Measurements from ENCODE around the gene GMDS.

DNA sequence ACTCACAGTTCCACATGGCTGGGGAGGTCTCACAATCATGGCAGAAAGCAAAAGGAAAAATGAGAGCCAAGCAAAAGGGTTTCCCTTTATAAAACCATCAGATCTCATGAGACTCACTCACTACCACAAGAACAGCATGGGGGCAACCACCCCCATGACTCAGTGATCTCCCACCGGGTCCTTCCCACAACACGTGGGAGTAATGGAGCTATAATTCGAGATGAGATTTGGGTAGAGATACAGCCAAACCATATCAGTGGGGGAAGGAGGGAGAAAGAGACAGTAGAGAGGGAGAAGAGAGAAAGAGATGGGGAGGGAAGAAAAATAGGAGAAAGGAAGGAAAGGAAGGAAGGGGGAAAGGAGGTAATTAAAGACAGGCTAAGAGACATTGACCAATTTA, 30.1 kb downstream of the GMDS start:
- TF ChIP-seq, protein P1, sequence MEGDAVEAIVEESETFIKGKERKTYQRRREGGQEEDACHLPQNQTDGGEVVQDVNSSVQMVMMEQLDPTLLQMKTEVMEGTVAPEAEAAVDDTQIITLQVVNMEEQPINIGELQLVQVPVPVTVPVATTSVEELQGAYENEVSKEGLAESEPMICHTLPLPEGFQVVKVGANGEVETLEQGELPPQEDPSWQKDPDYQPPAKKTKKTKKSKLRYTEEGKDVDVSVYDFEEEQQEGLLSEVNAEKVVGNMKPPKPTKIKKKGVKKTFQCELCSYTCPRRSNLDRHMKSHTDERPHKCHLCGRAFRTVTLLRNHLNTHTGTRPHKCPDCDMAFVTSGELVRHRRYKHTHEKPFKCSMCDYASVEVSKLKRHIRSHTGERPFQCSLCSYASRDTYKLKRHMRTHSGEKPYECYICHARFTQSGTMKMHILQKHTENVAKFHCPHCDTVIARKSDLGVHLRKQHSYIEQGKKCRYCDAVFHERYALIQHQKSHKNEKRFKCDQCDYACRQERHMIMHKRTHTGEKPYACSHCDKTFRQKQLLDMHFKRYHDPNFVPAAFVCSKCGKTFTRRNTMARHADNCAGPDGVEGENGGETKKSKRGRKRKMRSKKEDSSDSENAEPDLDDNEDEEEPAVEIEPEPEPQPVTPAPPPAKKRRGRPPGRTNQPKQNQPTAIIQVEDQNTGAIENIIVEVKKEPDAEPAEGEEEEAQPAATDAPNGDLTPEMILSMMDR (IDR thresholded peaks at IDR 0.05; ENCODE audit: extremely low read depth in 1 of 2, insufficient read depth in 1 of 2, low read depth in 1 of 2, low read length in 2 of 2) = no peak
- no peak for TF ChIP-seq POLR2A (IDR thresholded peaks at IDR 0.05; ENCODE audit: low read depth, low read length)
- TF ChIP-seq EZH2 (IDR thresholded peaks at IDR 0.05; ENCODE audit: borderline replicate concordance, low read depth, low read length, severe bottlenecking) = no peak
- TF ChIP-seq, protein P2, sequence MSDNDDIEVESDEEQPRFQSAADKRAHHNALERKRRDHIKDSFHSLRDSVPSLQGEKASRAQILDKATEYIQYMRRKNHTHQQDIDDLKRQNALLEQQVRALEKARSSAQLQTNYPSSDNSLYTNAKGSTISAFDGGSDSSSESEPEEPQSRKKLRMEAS (IDR thresholded peaks at IDR 0.05; ENCODE audit: insufficient read depth, insufficient read length) = no peak

Measured in endothelial cell of umbilical vein (primary cell).